ENCODE measurements around the gene GALNT13.

Gene GALNT13

GRCh38 chr2:153946036-153946435 lies 74.3 kb downstream of the GALNT13 start:
- DNase-seq, result no peak

- DNase-seq, result no peak
Measured at GRCh38 chr2:153953761-153954160, 82.0 kb downstream of the GALNT13 start.

DNA sequence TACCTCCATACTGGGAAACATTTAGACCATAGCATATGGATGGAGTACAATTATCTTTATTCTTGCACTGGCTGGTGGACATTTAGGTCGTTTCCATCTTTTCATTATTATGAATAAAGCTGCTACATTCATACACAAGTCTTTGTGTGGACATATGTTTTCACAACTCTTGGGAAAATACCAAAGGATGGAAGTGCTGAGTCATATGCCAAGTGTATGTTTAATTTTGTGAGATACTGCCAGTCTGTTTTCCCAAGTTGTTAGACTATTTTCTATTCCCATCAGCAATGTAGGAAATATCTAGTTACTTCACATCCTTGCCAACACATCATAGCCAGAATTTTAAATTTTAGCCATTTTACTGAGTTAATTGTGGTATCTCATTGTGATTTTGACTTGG lies 91.5 kb downstream of the GALNT13 start:
- DNase-seq, result no peak

DNA sequence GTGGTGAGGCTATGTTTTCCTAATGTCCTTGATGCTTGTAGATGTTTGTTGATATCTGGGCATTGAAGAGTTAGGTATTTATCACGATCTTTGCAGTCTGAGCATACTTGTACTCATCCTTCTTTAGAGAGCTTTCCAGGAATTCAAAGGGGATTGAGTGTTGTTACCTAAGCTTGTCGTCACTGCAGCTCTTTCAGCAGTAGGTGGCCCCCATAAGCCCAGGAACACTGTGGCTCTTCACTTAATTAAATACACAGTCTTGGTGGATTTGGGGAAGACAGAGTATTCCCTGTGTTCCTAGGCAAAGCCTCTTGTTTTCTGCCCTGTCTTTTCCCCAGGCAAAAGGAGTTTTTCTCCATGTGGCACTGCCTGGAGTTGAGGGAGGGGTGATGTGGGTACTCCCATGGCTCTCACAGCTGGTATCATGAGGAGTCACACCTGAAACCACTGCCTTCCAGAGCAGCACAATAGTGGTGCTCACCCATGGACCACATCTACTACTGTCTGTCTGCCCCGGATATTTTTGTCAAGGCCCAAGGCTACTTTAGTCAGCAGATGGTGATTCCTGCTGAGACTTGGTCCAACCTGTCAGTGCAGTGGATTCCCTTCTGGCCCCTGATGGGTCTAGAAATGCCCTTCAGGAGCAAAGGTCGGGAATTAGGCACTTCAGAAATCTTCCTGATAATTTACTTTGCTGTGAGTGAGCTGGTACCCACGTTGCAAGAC lies 95.7 kb downstream of the GALNT13 start:
- no peak for DNase-seq

- no peak for DNase-seq
Measured at GRCh38 chr2:153971250-153971649, 99.5 kb downstream of the GALNT13 start.

DNA sequence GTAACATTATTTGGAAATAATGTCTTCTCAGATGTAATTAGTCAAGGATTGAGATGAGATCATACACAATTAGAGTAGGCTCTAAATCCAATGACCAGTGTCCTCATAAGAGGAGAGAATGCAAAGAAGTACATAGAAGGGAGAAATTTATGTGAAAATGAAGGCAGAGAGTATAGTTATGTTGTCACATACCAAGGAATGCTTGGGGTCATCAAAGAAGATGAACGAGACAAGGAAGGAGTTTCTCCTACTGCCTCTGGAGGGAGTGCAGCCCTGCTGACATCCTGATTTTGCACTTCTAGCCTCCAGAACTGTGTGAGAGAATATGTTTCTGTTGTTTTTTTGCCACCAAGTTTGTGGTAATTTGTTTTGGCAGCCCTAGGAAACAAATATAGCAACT lies 100.1 kb downstream of the GALNT13 start:
- DNase-seq, result no peak

GRCh38 chr2:153972412-153972811 lies 100.7 kb downstream of the GALNT13 start:
- no peak for DNase-seq

- DNase-seq, result no peak
Measured at GRCh38 chr2:153986488-153987229, 114.9 kb downstream of the GALNT13 start.

GRCh38 chr2:153990771-153991170 lies 119.0 kb downstream of the GALNT13 start:
- DNase-seq, result no peak

GRCh38 chr2:154013514-154013913 lies 141.8 kb downstream of the GALNT13 start:
- DNase-seq, result no peak

DNA sequence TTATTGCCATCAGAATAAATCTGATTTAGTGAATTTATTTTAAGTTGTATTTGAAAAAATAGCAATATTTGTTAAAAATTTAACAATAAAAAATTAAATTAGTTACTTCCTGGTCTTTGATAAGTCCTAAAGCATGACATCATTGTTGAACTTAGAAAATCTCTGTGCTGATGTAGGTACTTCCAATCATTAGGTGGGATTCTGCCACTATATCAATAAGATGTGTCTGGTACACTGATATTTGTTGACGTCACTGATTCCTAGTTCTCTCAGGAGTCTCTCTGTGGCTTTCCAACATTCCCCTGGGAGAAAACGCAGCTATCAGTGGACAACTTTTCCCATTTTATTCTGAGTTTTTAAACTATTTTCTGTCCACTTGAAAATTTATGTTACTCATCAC lies 143.5 kb downstream of the GALNT13 start:
- DNase-seq, result no peak

DNA sequence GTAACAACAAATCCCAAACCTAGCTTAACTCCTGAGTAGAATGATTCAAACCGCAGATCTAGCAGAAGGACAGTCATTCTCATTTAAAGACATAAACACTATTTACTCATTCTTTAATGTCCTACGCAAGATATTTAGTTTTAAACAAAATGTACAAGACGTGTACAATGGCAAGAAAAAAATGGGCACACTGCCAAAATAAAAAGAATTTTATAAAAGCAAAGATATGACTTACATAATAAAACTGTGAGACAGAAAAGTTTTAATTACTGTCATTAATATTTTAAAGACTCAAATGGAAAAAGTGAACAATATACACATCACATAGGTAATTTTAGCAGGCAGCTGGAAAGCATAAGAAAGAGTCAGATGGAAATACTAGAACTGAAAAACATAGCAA lies 157.8 kb downstream of the GALNT13 start:
- DNase-seq, result no peak

- DNase-seq, result no peak
Measured at GRCh38 chr2:154032220-154032619, 160.5 kb downstream of the GALNT13 start.

- DNase-seq, result no peak
Measured at GRCh38 chr2:154046493-154046892, 174.8 kb downstream of the GALNT13 start.

DNA sequence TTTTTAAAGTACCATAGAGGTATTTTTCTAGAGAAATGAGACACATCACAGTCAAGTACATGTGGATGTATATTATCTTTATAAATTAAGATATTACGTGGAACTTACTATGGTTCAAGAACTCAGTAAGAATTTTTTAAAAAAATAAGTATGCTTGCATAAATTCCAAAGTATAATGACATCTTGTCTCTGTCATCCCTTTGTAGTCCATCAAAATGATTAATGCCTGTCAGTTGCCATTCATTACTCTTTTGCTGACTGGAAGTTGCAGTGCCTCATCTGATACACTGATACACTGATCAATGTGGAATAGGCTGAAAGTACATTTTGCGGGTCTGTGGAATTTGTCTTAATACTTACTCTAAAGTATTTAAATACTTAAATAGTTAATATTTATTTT lies 177.2 kb downstream of the GALNT13 start:
- DNase-seq, result no peak

DNA sequence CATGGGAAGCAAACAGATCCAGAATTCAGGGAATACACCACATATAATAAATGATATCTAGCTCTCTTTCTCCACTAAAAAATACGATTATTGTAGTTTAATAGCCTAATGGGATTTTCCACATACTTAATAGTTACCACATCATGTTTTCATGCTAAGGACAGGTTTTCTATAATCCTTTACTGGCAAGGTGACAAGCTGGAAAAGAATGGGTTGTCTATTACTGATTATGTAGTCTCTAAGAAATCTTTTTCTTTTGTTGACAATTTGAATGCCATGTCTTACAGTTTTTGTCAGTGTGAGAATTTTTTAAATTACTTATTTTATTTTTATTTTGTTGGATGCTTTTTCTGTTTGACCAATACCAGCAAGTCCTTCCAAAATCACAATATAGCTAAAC lies 177.8 kb downstream of the GALNT13 start:
- no peak for DNase-seq

DNA sequence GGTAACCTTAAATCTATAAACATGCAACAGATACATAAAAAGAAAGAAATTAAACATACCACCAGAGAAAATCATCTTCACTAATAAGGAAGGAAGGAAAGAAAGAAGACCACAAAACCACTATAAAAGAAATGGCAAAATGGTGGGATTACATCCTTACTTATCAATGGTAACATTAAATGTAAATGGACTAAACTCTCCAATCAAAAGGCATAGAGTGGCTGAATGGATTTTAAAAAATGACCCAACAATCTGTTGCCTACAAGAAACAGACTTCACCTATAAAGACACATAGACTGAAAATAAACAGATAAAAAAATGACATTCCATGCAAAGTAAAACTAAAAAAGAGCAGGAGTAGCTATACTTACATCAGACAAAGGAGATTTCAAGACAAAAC lies 195.4 kb downstream of the GALNT13 start:
- DNase-seq, result no peak

- no peak for DNase-seq
Measured at GRCh38 chr2:154078926-154079325, 207.2 kb downstream of the GALNT13 start.

GRCh38 chr2:154092571-154092970 lies 220.8 kb downstream of the GALNT13 start:
- DNase-seq, result no peak

- no peak for DNase-seq
Measured at GRCh38 chr2:154093856-154094255, 222.1 kb downstream of the GALNT13 start.

- DNase-seq, result no peak
Measured at GRCh38 chr2:154097833-154098398, 226.2 kb downstream of the GALNT13 start.

DNA sequence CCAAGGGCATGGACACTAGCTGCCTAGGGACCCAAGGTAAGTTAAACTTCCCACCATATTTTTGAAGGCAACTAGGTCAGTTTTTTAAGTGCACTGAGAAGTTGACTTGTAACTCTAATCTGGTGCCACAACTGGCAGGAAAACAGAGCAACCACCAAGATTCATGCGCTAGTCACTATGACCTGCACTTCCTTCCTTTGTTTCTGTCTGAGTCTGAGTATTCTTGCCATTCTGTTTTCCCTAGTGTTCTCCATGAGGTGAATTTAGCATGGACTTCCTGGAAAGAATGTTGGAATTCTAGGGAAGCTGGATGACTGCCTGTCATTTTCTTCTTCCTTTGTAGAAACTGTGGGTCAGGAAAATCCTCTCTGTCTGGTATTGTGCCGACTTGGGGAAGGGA lies 249.0 kb downstream of the GALNT13 start:
- DNase-seq, result no peak

- no peak for DNase-seq
Measured at GRCh38 chr2:154125891-154126290, 254.2 kb downstream of the GALNT13 start.

- DNase-seq, result no peak
Measured at GRCh38 chr2:154130821-154131220, 259.1 kb downstream of the GALNT13 start.
